ENCODE measurements around the gene MGARP. TPM values are rescaled to one million over a fixed set of nuclear protein-coding genes. Genes with fewer than 3 reads are reported as not detected.
"Not testable (repeated sequence)": the region's sequence is repeated elsewhere in the genome, so short reads cannot be mapped to it uniquely, and the experiment has no call there.

MGARP gene
- total RNA-seq (2014; rRNA removed; shearing (Covaris generic)) (2.1 and 2.4 TPM in 2 replicates), polyA plus RNA-seq (2016; fragmentation: Nextera tagmentation; extraction: Ambion mirVana) (2.9 TPM in 2 replicates)

- WGBS, 2 experiments (ENCODE audit: low coverage in 1 of 2, low lambda C conversion rate in 2 of 2, missing lambda C conversion rate in 2 of 2): 32 to 40% methylated on average over 37 to 51 of the region's 51 CpGs
- H3K9ac ChIP-seq: no peak within 1 kb of the TSS
- H3F3A ChIP-seq (ENCODE audit: insufficient read depth): peaks cover 28% of the 10 kb centered on the region
- no peaks in the 10 kb centered on the region for H3K79me2 ChIP-seq (ENCODE audit: insufficient read depth)
- TF ChIP-seq EZH2 (IDR thresholded peaks at IDR 0.05; ENCODE audit: insufficient read depth, poor library complexity, severe bottlenecking) (no peak), EZH2phosphoT487 (IDR thresholded peaks at IDR 0.05; ENCODE audit: insufficient read depth, low read depth) (no peak)
- no peaks in the 10 kb centered on the region for H4K20me1 ChIP-seq (ENCODE audit: insufficient read depth)
- in situ Hi-C loops (cut with MboI): no loop called here
- no peak for DNase-seq
- peak within 1 kb of the TSS; percentile 65 for H2AFZ ChIP-seq
- no peaks in the 10 kb centered on the region for H3K9me3 ChIP-seq (ENCODE audit: low read depth)
- H3K9me2 ChIP-seq (ENCODE audit: insufficient read depth): no peaks in the 10 kb centered on the region
- H3K27ac ChIP-seq: no peak within 1 kb of the TSS
- H3K4me3 ChIP-seq: peak within 1 kb of the TSS; percentile 23
- H3K36me3 ChIP-seq (ENCODE audit: low read depth): no peaks in the 10 kb centered on the region
- H3K4me1 ChIP-seq (ENCODE audit: insufficient read depth): peaks cover 25% of the 10 kb centered on the region
- peak within 1 kb of the TSS; percentile 13 for H3K4me2 ChIP-seq (ENCODE audit: unreplicated experiment)
- no peaks in the 10 kb centered on the region for H3K27me3 ChIP-seq (replicated peaks; ENCODE audit: insufficient read depth)
Observed at GRCh38 chr4:139279760-139280620, at the start of gene MGARP. MGARP (minus strand) TSS chr4:139280225; CDS start chr4:139280158, 67 bp downstream.

GRCh38 chr4:139329665-139330200 is 49.7 kb upstream of the MGARP start:
- in situ Hi-C loops (cut with MboI): no loop called here
- Histone ChIP-seq H4K20me1 (ENCODE audit: insufficient read depth) (peaks cover 3% of the 10 kb centered on the region; the same call in 1 of the 2 replicates), H3K9ac (no peak overlapping the region), H3K4me2 (ENCODE audit: unreplicated experiment) (no peak overlapping the region), H3K27ac (no peak overlapping the region), H3K4me3 (no peak overlapping the region), H3K4me1 (ENCODE audit: insufficient read depth) (peaks cover 6% of the 10 kb centered on the region; the same call in 1 of the 2 replicates), H3F3A (ENCODE audit: insufficient read depth) (peaks cover 9% of the 10 kb centered on the region; the same call in 1 of the 2 replicates), H3K9me3 (ENCODE audit: low read depth) (no peaks in the 10 kb centered on the region), H2AFZ (no peak overlapping the region), H3K36me3 (ENCODE audit: low read depth) (peaks cover 10% of the 10 kb centered on the region; the same call in 1 of the 2 replicates), H3K9me2 (ENCODE audit: insufficient read depth) (no peaks in the 10 kb centered on the region), H3K79me2 (ENCODE audit: insufficient read depth) (peaks cover 100% of the 10 kb centered on the region), H3K27me3 (replicated peaks; ENCODE audit: insufficient read depth) (no peaks in the 10 kb centered on the region)
- TF ChIP-seq EZH2 (IDR thresholded peaks at IDR 0.05; ENCODE audit: insufficient read depth, poor library complexity, severe bottlenecking) (no peak), EZH2phosphoT487 (IDR thresholded peaks at IDR 0.05; ENCODE audit: insufficient read depth, low read depth) (no peak)
- no peak for DNase-seq
- 71 to 78% methylated on average over 4 of the region's 4 CpGs for WGBS, 2 experiments (ENCODE audit: low coverage in 1 of 2, low lambda C conversion rate in 2 of 2, missing lambda C conversion rate in 2 of 2)

- WGBS, 2 experiments (ENCODE audit: low coverage in 1 of 2, low lambda C conversion rate in 2 of 2, missing lambda C conversion rate in 2 of 2): 80 to 89% methylated on average over 6 of the region's 6 CpGs
- H3K9me3 ChIP-seq (ENCODE audit: low read depth): no peaks in the 10 kb centered on the region
- no peak overlapping the region for H2AFZ ChIP-seq
- no peaks in the 10 kb centered on the region for H3F3A ChIP-seq (ENCODE audit: insufficient read depth)
- TF ChIP-seq EZH2phosphoT487 (IDR thresholded peaks at IDR 0.05; ENCODE audit: insufficient read depth, low read depth) (no peak), EZH2 (IDR thresholded peaks at IDR 0.05; ENCODE audit: insufficient read depth, poor library complexity, severe bottlenecking) (no peak)
- in situ Hi-C loops (cut with MboI): no loop called here
- H3K27me3 ChIP-seq (replicated peaks; ENCODE audit: insufficient read depth): no peaks in the 10 kb centered on the region
- peaks cover 100% of the 10 kb centered on the region for H3K79me2 ChIP-seq (ENCODE audit: insufficient read depth)
- H3K9ac ChIP-seq: no peak overlapping the region
- H3K4me3 ChIP-seq: no peak overlapping the region
- peaks cover 4% of the 10 kb centered on the region; the same call in 1 of the 2 replicates for H4K20me1 ChIP-seq (ENCODE audit: insufficient read depth)
- DNase-seq: no peak
- H3K9me2 ChIP-seq (ENCODE audit: insufficient read depth): no peaks in the 10 kb centered on the region
- H3K4me2 ChIP-seq (ENCODE audit: unreplicated experiment): no peak overlapping the region
- no peaks in the 10 kb centered on the region; the same call in 1 of the 2 replicates for H3K4me1 ChIP-seq (ENCODE audit: insufficient read depth)
- H3K36me3 ChIP-seq (ENCODE audit: low read depth): peaks cover 7% of the 10 kb centered on the region; the same call in 1 of the 2 replicates
- no peak overlapping the region for H3K27ac ChIP-seq
Observed at GRCh38 chr4:139324620-139325019, 44.6 kb upstream of the MGARP start.

- H3K9me2 ChIP-seq (ENCODE audit: insufficient read depth); H4K20me1 ChIP-seq (ENCODE audit: insufficient read depth); in situ Hi-C loops (cut with MboI); H2AFZ ChIP-seq; H3K4me3 ChIP-seq; H3K27ac ChIP-seq; H3K9me3 ChIP-seq (ENCODE audit: low read depth); H3K4me1 ChIP-seq (ENCODE audit: insufficient read depth); H3F3A ChIP-seq (ENCODE audit: insufficient read depth); H3K27me3 ChIP-seq (replicated peaks; ENCODE audit: insufficient read depth); H3K4me2 ChIP-seq (ENCODE audit: unreplicated experiment); H3K36me3 ChIP-seq (ENCODE audit: low read depth); DNase-seq; H3K9ac ChIP-seq: not testable (repeated sequence)
- peaks cover 100% of the 10 kb centered on the region for H3K79me2 ChIP-seq (ENCODE audit: insufficient read depth)
- WGBS, 2 experiments (ENCODE audit: low coverage in 1 of 2, low lambda C conversion rate in 2 of 2, missing lambda C conversion rate in 2 of 2): 95 to 100% methylated on average over 6 of the region's 6 CpGs
Observed at GRCh38 chr4:139322541-139322940, 42.5 kb upstream of the MGARP start.

DNA sequence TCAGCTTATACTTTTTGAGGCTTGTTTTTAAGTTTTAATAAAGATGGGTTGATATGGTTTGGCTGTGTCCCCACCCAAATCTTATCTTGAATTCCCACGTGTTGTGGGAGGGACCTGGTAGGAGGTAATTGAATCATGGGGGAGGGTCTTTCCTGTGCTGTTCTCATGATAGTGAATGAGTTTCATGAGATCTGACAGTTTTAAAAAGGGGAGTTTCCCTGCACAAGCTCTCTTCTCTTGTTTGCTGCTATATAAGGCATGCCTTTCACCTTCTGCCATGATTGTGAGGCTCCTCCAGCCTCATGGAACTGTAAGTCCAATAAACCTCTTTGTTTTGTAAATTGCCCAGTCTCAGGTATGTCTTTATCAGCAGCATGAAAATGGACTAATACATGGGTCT is 42.0 kb upstream of the MGARP start:
- 46 to 62% methylated on average over 1 of the region's 1 CpG for WGBS, 2 experiments (ENCODE audit: low coverage in 1 of 2, low lambda C conversion rate in 2 of 2, missing lambda C conversion rate in 2 of 2)
- not testable (repeated sequence) for H3K9ac ChIP-seq

More for the DNA sequence above, 42.0 kb upstream of the MGARP start:
- H2AFZ ChIP-seq; H3K9me3 ChIP-seq (ENCODE audit: low read depth); H3K36me3 ChIP-seq (ENCODE audit: low read depth); H3K4me2 ChIP-seq (ENCODE audit: unreplicated experiment); H3K27ac ChIP-seq; H3K9me2 ChIP-seq (ENCODE audit: insufficient read depth); H3K27me3 ChIP-seq (replicated peaks; ENCODE audit: insufficient read depth); H4K20me1 ChIP-seq (ENCODE audit: insufficient read depth); DNase-seq; in situ Hi-C loops (cut with MboI); H3F3A ChIP-seq (ENCODE audit: insufficient read depth); H3K4me3 ChIP-seq; H3K4me1 ChIP-seq (ENCODE audit: insufficient read depth): not testable (repeated sequence)
- peaks cover 100% of the 10 kb centered on the region for H3K79me2 ChIP-seq (ENCODE audit: insufficient read depth)

Data from GM23248 (cell line).